H9 (cell line): ENCODE measurements around the gene SNN. TPM values are rescaled to one million over a fixed set of nuclear protein-coding genes. Genes with fewer than 3 reads are reported as not detected.
A peak's percentile ranks its signal among the peaks of the same experiment; 100 is the strongest.

Source experiments
- DNase-seq: peaks from one replicate; pipeline ENCODE4 v3.0.0-alpha.2; 2017
- H2AFZ ChIP-seq: one replicate; pipeline ENCODE4 v1.6.1; 2013; ENCODE audit warnings: mild to moderate bottlenecking, low read length, control low read depth, moderate library complexity
- H2AK5ac ChIP-seq: 2 replicates; pipeline ENCODE4 v1.6.1; 2013; ENCODE audit warnings: low read length, control low read depth, mixed read lengths; ENCODE audit not compliant: insufficient read length
- H2BK120ac ChIP-seq: one replicate; pipeline ENCODE4 v1.6.1; 2013; ENCODE audit warnings: low read depth, mild to moderate bottlenecking, low read length, control low read depth, inconsistent platforms; ENCODE audit not compliant: poor library complexity, severe bottlenecking
- H2BK12ac ChIP-seq: 2 replicates; pipeline ENCODE4 v1.6.1; 2013; ENCODE audit warnings: low read length, control low read depth, mixed read lengths, low read depth; ENCODE audit not compliant: insufficient read length
- H2BK15ac ChIP-seq: 2 replicates; pipeline ENCODE4 v1.6.1; 2013; ENCODE audit warnings: low read depth, low read length, control low read depth
- H2BK20ac ChIP-seq: one replicate; pipeline ENCODE4 v1.6.1; 2013; ENCODE audit warnings: low read depth, mild to moderate bottlenecking, low read length, control low read depth, inconsistent platforms; ENCODE audit not compliant: poor library complexity, severe bottlenecking
- H2BK5ac ChIP-seq: 2 replicates; pipeline ENCODE4 v1.6.1; 2013; ENCODE audit warnings: low read length, control low read depth, mixed read lengths; ENCODE audit not compliant: insufficient read length
- H3K14ac ChIP-seq: 2 replicates; pipeline ENCODE4 v1.6.1; 2013; ENCODE audit warnings: low read length, control low read depth; ENCODE audit not compliant: insufficient read depth
- H3K18ac ChIP-seq: 2 replicates; pipeline ENCODE4 v1.6.1; 2013; ENCODE audit warnings: low read depth, mild to moderate bottlenecking, mixed read lengths, low read length, control low read depth; ENCODE audit not compliant: insufficient read length
- H3K23ac ChIP-seq: 2 replicates; pipeline ENCODE4 v1.6.1; 2013; ENCODE audit warnings: low read length, control low read depth, mixed read lengths, low read depth; ENCODE audit not compliant: insufficient read length
- H3K23me2 ChIP-seq: 2 replicates; pipeline ENCODE4 v1.6.1; 2013; ENCODE audit warnings: low read depth, mild to moderate bottlenecking, mixed read lengths, low read length, control low read depth; ENCODE audit not compliant: insufficient read length, poor library complexity, severe bottlenecking
- H3K27ac ChIP-seq: 2 replicates; pipeline ENCODE4 v1.5.1; 2013; ENCODE audit warnings: low read length, control low read depth, mixed read lengths, low read depth; ENCODE audit not compliant: insufficient read length
- H3K27me3 ChIP-seq: 2 replicates; pipeline ENCODE4 v1.6.1; 2013; ENCODE audit warnings: low read length, control low read depth, inconsistent platforms; ENCODE audit not compliant: insufficient read depth
- H3K4ac ChIP-seq: 2 replicates; pipeline ENCODE4 v1.6.1; 2013; ENCODE audit warnings: low read depth, mild to moderate bottlenecking, control low read depth, inconsistent platforms, low read length, moderate library complexity
- H3K4me1 ChIP-seq: 2 replicates; pipeline ENCODE4 v1.6.1; 2013; ENCODE audit warnings: low read length, control low read depth, inconsistent platforms; ENCODE audit not compliant: insufficient read depth
- H3K4me2 ChIP-seq: 2 replicates; pipeline ENCODE4 v1.6.1; 2013; ENCODE audit warnings: low read length, control low read depth, mixed read lengths; ENCODE audit not compliant: insufficient read length, insufficient read depth
- H3K56ac ChIP-seq: 2 replicates; pipeline ENCODE4 v1.6.1; 2013; ENCODE audit warnings: low read depth, mild to moderate bottlenecking, mixed read lengths, low read length, control low read depth; ENCODE audit not compliant: insufficient read length
- H3K79me1 ChIP-seq: 2 replicates; pipeline ENCODE4 v1.6.1; 2013; ENCODE audit warnings: low read depth, mild to moderate bottlenecking, moderate library complexity, low read length, control low read depth, inconsistent platforms; ENCODE audit not compliant: insufficient read depth, poor library complexity, severe bottlenecking
- H3K79me2 ChIP-seq: 2 replicates; pipeline ENCODE4 v1.6.1; 2013; ENCODE audit warnings: low read length, control low read depth, inconsistent platforms; ENCODE audit not compliant: insufficient read depth
- H3K9ac ChIP-seq: 2 replicates; pipeline ENCODE4 v1.6.1; 2013; ENCODE audit warnings: low read length, control low read depth, mixed read lengths; ENCODE audit not compliant: insufficient read length; ENCODE audit errors: extremely low read depth
- H3K9me3 ChIP-seq: one replicate; pipeline ENCODE4 v1.6.1; 2013; ENCODE audit warnings: low read depth, low read length, inconsistent platforms; ENCODE audit not compliant: control insufficient read depth
- H3T11ph ChIP-seq: one replicate; pipeline ENCODE4 v1.6.1; 2013; ENCODE audit warnings: mild to moderate bottlenecking, low read length, control low read depth, inconsistent platforms
- H4K20me1 ChIP-seq: one replicate; pipeline ENCODE4 v1.6.1; 2013; ENCODE audit not compliant: control insufficient read depth, insufficient read length, insufficient read depth
- H4K5ac ChIP-seq: 2 replicates; pipeline ENCODE4 v1.6.1; 2013; ENCODE audit warnings: low read depth, mild to moderate bottlenecking, mixed read lengths, low read length, control low read depth; ENCODE audit not compliant: insufficient read length
- H4K8ac ChIP-seq: replicated peaks from 2 replicates; pipeline ENCODE4 v1.6.1; 2013; ENCODE audit warnings: low read length, control low read depth, mixed read lengths, low read depth; ENCODE audit not compliant: insufficient read length
- H4K91ac ChIP-seq: 2 replicates; pipeline ENCODE4 v1.6.1; 2013; ENCODE audit warnings: low read depth, mild to moderate bottlenecking, moderate library complexity, mixed read lengths, low read length, control low read depth; ENCODE audit not compliant: insufficient read length
- H3K27ac Mint-ChIP-seq, 3 experiments: 2 replicates in 2 of 3; 3 replicates in 1 of 3; pipeline ENCODE4 v1.8.0; 2020 to 2021; ENCODE audit warnings: mixed read lengths in 3 of 3, mild to moderate bottlenecking in 1 of 3, moderate library complexity in 1 of 3
- H3K27me3 Mint-ChIP-seq: 2 replicates; pipeline ENCODE4 v1.8.0; 2021; ENCODE audit warnings: low read depth, mild to moderate bottlenecking, moderate library complexity, mixed read lengths
- H3K36me3 Mint-ChIP-seq, 3 experiments: 2 replicates in 2 of 3; 3 replicates in 1 of 3; pipeline ENCODE4 v1.8.0; 2020 to 2021; ENCODE audit warnings: low read depth in 3 of 3, mixed read lengths in 3 of 3; ENCODE audit not compliant: insufficient read depth in 1 of 3
- H3K4me1 Mint-ChIP-seq, 2 experiments: 2 replicates each; pipeline ENCODE4 v1.8.0; 2020; ENCODE audit warnings: mixed read lengths in 2 of 2
- H3K4me3 Mint-ChIP-seq, 2 experiments: 2 replicates in 1 of 2; 3 replicates in 1 of 2; pipeline ENCODE4 v1.8.0; 2020 to 2021; ENCODE audit warnings: mild to moderate bottlenecking in 2 of 2, mixed read lengths in 2 of 2, moderate library complexity in 1 of 2
- H3K9me3 Mint-ChIP-seq, 2 experiments: 2 replicates in 1 of 2; 3 replicates in 1 of 2; pipeline ENCODE4 v1.8.0; 2020; ENCODE audit warnings: mild to moderate bottlenecking in 2 of 2, mixed read lengths in 2 of 2, moderate library complexity in 1 of 2
- CTCF ChIP-seq: fragments of 200-600 bp; sonication (generic); conservative IDR thresholded peaks from 3 replicates; pipeline ENCODE4 v1.8.0; 2021; ENCODE audit warnings: antibody characterized with exemption, mild to moderate bottlenecking
- WGBS: extraction: QIAGEN DNeasy Blood & Tissue Kit; methylation state at CpG from one replicate; pipeline ENCODE4 v1.1.7; 2013; ENCODE audit warnings: missing lambda C conversion rate, low lambda C conversion rate, mixed read lengths; ENCODE audit not compliant: insufficient read length; ENCODE audit errors: extremely low coverage; 5-methylcytosine and 5-hydroxymethylcytosine counted together
- total RNA-seq: library from RNA; stranded (reverse); gene quantifications from 2 replicates; pipeline ENCODE4 v1.2.1, GENCODE V29; 2021

Gene SNN
- total RNA-seq, 1 experiment from 2014 or later = 44.2 TPM

- H3K23ac ChIP-seq = no peak overlapping the region
- H3K79me1 ChIP-seq = no peaks in the 10 kb centered on the region
- H2BK20ac ChIP-seq = no peak overlapping the region
- no peak overlapping the region for H2AFZ ChIP-seq
- no peaks in the 10 kb centered on the region for H3K4me1 ChIP-seq
- H3K27me3 ChIP-seq = no peaks in the 10 kb centered on the region
- Mint-ChIP-seq H3K27ac (peak overlapping the region in 1 of 3 experiments; percentile 74; a peak in 3 of 7 replicates), H3K9me3 (peaks cover 0 to 3% of the 10 kb centered on the region in 2 experiments; a peak in 1 of 5 replicates), H3K4me1 (peaks cover 14 to 18% of the 10 kb centered on the region in 2 experiments), H3K36me3 (peaks cover 0 to 4% (median 0%) of the 10 kb centered on the region in 3 experiments; a peak in 2 of 7 replicates), H3K4me3 (no peak overlapping the region), H3K27me3 (peaks cover 1% of the 10 kb centered on the region; the same call in 1 of the 2 replicates)
- H2BK5ac ChIP-seq = no peak overlapping the region
- H3T11ph ChIP-seq = no peak overlapping the region
- H4K20me1 ChIP-seq = no peaks in the 10 kb centered on the region
- no peak overlapping the region for H3K4ac ChIP-seq
- no peak overlapping the region for H2AK5ac ChIP-seq
- TF ChIP-seq CTCF = no peak
- no peak overlapping the region for H3K9ac ChIP-seq
- no peak overlapping the region for H2BK120ac ChIP-seq
- H4K8ac ChIP-seq = no peak overlapping the region
- no peak overlapping the region for H3K27ac ChIP-seq
- no peaks in the 10 kb centered on the region for H3K79me2 ChIP-seq
- no CpG with 5 or more reads among the region's 6 CpGs for WGBS
- H3K18ac ChIP-seq = no peak overlapping the region
- no peak overlapping the region for H3K4me2 ChIP-seq
- no peak overlapping the region for H2BK12ac ChIP-seq
- H4K5ac ChIP-seq = no peak overlapping the region
- H2BK15ac ChIP-seq = no peak overlapping the region
- DNase-seq = no peak
- no peaks in the 10 kb centered on the region for H3K23me2 ChIP-seq
- H3K9me3 ChIP-seq = no peaks in the 10 kb centered on the region
- no peak overlapping the region for H3K56ac ChIP-seq
- H3K14ac ChIP-seq = no peak overlapping the region
- no peak overlapping the region for H4K91ac ChIP-seq
Measured at GRCh38 chr16:11621539-11621919, 46.7 kb upstream of the SNN start.
